ENCODE measurements around the gene KIAA0513. TPM values are rescaled to one million over a fixed set of nuclear protein-coding genes. Genes with fewer than 3 reads are reported as not detected.
A peak's percentile ranks its signal among the peaks of the same experiment; 100 is the strongest.

Gene KIAA0513
- total RNA-seq, 1 donor from 2014 or later = 56.1 TPM

DNA sequence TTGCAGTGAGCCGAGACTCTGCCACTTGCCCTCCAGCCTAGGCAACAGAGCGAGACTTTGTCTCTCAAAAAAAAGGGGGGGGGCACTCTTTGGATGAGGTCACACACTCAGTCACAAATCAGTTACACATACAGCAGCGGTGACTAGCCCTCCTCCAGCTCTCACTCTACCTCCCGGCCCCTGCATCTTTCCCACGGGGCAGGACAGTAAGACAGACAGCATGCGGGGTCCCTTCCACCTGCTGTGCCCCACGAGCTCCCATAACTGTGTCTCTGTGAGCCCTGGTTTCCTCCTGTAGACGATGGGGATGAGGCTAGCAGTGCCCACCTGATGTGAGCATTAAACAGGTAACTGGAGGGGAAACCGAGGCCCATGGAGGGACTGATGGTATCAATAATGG is 79.5 kb downstream of the KIAA0513 start:
- H3K4me1 Mint-ChIP-seq (ENCODE audit: low read depth, unreplicated experiment) = no peaks in the 10 kb centered on the region
- no peak overlapping the region for H3K27ac Mint-ChIP-seq (ENCODE audit: unreplicated experiment)
- TF ChIP-seq, protein P1, sequence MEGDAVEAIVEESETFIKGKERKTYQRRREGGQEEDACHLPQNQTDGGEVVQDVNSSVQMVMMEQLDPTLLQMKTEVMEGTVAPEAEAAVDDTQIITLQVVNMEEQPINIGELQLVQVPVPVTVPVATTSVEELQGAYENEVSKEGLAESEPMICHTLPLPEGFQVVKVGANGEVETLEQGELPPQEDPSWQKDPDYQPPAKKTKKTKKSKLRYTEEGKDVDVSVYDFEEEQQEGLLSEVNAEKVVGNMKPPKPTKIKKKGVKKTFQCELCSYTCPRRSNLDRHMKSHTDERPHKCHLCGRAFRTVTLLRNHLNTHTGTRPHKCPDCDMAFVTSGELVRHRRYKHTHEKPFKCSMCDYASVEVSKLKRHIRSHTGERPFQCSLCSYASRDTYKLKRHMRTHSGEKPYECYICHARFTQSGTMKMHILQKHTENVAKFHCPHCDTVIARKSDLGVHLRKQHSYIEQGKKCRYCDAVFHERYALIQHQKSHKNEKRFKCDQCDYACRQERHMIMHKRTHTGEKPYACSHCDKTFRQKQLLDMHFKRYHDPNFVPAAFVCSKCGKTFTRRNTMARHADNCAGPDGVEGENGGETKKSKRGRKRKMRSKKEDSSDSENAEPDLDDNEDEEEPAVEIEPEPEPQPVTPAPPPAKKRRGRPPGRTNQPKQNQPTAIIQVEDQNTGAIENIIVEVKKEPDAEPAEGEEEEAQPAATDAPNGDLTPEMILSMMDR (IDR thresholded peaks at IDR 0.05; ENCODE audit: partially characterized antibody, unreplicated experiment) = no peak
- H3K36me3 Mint-ChIP-seq (ENCODE audit: unreplicated experiment) = no peaks in the 10 kb centered on the region
- no peak overlapping the region for H3K4me3 Mint-ChIP-seq (ENCODE audit: unreplicated experiment)
- no peak for DNase-seq
- peaks cover 5% of the 10 kb centered on the region for H3K27me3 Mint-ChIP-seq (ENCODE audit: unreplicated experiment)
- peaks cover 4% of the 10 kb centered on the region for H3K9me3 Mint-ChIP-seq (ENCODE audit: unreplicated experiment)

DNA sequence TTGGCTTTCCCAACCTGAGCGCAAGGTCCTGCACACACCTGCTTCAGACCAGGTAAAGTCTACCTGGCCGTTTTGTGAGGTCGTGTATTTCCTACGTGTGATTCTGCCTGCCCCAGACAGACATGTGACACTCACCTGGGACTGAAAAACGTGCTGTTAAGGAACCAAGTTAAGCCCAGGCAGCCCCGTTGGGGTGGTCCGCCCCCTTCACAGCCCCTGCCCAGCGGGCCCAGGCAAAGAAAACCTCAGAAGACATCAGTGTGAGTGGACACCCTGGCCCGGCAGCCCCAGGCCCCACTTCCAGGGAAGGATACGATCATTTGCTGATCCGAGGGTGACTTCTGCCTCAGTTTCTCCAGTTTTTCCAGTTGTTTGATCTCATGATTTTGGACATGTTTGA is 79.9 kb downstream of the KIAA0513 start:
- H3K27me3 Mint-ChIP-seq (ENCODE audit: unreplicated experiment) = peaks cover 5% of the 10 kb centered on the region
- no peaks in the 10 kb centered on the region for H3K4me1 Mint-ChIP-seq (ENCODE audit: low read depth, unreplicated experiment)
- no peaks in the 10 kb centered on the region for H3K36me3 Mint-ChIP-seq (ENCODE audit: unreplicated experiment)
- peaks cover 4% of the 10 kb centered on the region for H3K9me3 Mint-ChIP-seq (ENCODE audit: unreplicated experiment)
- no peak for DNase-seq
- H3K27ac Mint-ChIP-seq (ENCODE audit: unreplicated experiment) = no peak overlapping the region
- TF ChIP-seq, protein P1 (IDR thresholded peaks at IDR 0.05; ENCODE audit: partially characterized antibody, unreplicated experiment) = no peak
- H3K4me3 Mint-ChIP-seq (ENCODE audit: unreplicated experiment) = no peak overlapping the region

DNA sequence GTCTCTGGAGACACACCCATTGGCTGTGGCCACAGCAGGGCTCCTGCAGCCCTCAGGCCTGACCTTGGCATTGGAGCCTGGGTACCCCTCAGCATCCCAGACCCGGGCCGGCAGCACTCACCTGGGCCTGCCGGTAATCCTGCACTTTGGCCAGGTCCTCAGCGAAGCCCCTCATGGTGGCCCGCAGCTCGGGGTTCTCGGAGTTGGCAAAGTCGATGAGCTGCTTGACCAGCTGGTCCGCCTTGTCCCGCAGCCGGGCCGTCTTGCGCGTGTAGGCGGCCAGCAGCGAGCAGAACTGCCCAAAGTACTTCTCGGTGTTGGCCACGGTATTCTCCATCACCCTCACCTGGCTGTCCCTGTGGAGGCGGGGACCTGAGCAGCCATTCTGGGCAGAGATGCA is 82.5 kb downstream of the KIAA0513 start:
- Mint-ChIP-seq H3K4me1 (ENCODE audit: low read depth, unreplicated experiment) (peaks cover 7% of the 10 kb centered on the region), H3K27me3 (ENCODE audit: unreplicated experiment) (peaks cover 5% of the 10 kb centered on the region), H3K9me3 (ENCODE audit: unreplicated experiment) (peaks cover 6% of the 10 kb centered on the region), H3K4me3 (ENCODE audit: unreplicated experiment) (no peak overlapping the region), H3K27ac (ENCODE audit: unreplicated experiment) (no peak overlapping the region), H3K36me3 (ENCODE audit: unreplicated experiment) (no peaks in the 10 kb centered on the region)
- TF ChIP-seq, protein P1 (IDR thresholded peaks at IDR 0.05; ENCODE audit: partially characterized antibody, unreplicated experiment) = no peak
- no peak for DNase-seq

DNA sequence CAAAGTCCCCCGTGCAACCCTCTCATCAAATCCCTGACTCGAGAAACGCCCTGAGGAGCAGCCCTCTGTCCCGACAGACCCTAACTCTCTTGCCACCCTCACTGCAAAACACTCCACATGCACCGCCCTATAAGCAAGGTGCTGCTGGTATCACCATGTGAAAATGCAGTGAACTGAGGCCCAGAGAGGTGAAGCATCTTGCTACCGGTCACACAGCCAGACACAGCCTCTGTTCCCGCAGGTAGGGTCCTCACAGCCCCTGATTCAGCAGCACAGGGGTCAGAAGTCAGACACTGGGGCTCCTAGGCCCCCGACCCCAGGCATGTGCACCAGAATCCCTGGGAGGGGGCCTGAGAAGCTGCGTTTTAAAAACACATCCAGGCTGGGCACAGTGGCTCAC is 83.6 kb downstream of the KIAA0513 start:
- H3K36me3 Mint-ChIP-seq (ENCODE audit: unreplicated experiment) = no peaks in the 10 kb centered on the region
- peaks cover 6% of the 10 kb centered on the region for H3K9me3 Mint-ChIP-seq (ENCODE audit: unreplicated experiment)
- no peak overlapping the region for H3K27ac Mint-ChIP-seq (ENCODE audit: unreplicated experiment)
- H3K27me3 Mint-ChIP-seq (ENCODE audit: unreplicated experiment) = peaks cover 5% of the 10 kb centered on the region
- TF ChIP-seq, protein P1 (IDR thresholded peaks at IDR 0.05; ENCODE audit: partially characterized antibody, unreplicated experiment) = no peak
- no peak overlapping the region for H3K4me3 Mint-ChIP-seq (ENCODE audit: unreplicated experiment)
- H3K4me1 Mint-ChIP-seq (ENCODE audit: low read depth, unreplicated experiment) = peaks cover 7% of the 10 kb centered on the region
- no peak for DNase-seq

DNA sequence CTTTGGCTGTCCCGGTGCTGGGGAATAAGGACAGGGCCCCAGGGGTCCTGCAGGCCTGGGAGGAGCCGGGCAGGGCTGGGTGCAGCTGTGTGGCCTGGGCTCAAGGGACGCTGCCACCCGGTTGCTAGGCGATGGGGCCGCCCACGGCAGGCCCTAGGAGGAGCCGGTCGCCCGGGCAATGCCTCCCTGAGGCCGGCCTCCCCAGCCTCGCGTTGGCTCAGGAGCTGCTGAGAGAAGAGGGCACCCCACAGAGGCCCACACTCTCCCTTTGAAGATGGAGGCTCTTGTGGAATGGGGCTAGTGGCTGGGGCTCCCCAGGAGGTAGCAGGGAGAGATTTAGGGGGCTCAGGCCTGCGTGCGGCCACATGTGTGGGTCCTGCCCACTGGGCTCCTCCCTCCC is 84.8 kb downstream of the KIAA0513 start, which contains the start of gene CIBAR2:
Gene CIBAR2 (minus strand): TSS at position 109 of the 400 bp plus-strand sequence. CDS start 120 bp downstream, outside the sequence.
- peaks cover 7% of the 10 kb centered on the region for H3K4me1 Mint-ChIP-seq (ENCODE audit: low read depth, unreplicated experiment)
- no peak for DNase-seq

More for the DNA sequence above, 84.8 kb downstream of the KIAA0513 start, which contains the start of gene CIBAR2:
- no peak within 1 kb of the TSS for H3K27ac Mint-ChIP-seq (ENCODE audit: unreplicated experiment)
- H3K27me3 Mint-ChIP-seq (ENCODE audit: unreplicated experiment) = peaks cover 3% of the 10 kb centered on the region
- no peaks in the 10 kb centered on the region for H3K36me3 Mint-ChIP-seq (ENCODE audit: unreplicated experiment)
- H3K4me3 Mint-ChIP-seq (ENCODE audit: unreplicated experiment) = peak within 1 kb of the TSS; percentile 9
- H3K9me3 Mint-ChIP-seq (ENCODE audit: unreplicated experiment) = peaks cover 8% of the 10 kb centered on the region
- TF ChIP-seq, protein P1 (IDR thresholded peaks at IDR 0.05; ENCODE audit: partially characterized antibody, unreplicated experiment) = no peak
